ENCODE results near the gene ADD1. TPM values are rescaled to one million over a fixed set of nuclear protein-coding genes. Genes with fewer than 3 reads are reported as not detected.

ADD1 gene
- total and polyA plus RNA-seq, 7 donors: 124 to 224 (median 176) TPM

GRCh38 chr4:2839060-2839459, 4.6 kb upstream of the ADD1 start:
- no peak for TF ChIP-seq CTCF (IDR thresholded peaks at IDR 0.05)
- H3K4me1 ChIP-seq: peaks cover 12% of the 10 kb centered on the region
- WGBS, 3 donors: 95 to 97% (median 95%) methylated on average over 3 of the region's 3 CpGs
- ATAC-seq (no peak), DNase-seq (no peak)
- H3K27me3 ChIP-seq (ENCODE audit: insufficient read depth in 3 of 3, low read length in 2 of 3): no peaks in the 10 kb centered on the region
- intact Hi-C loops (cut with DNase I): no loop called here
- peaks cover 0 to 16% of the 10 kb centered on the region in 2 donors for H3K36me3 ChIP-seq (ENCODE audit: insufficient read depth in 1 of 2, low read depth in 1 of 2)
- no peaks in the 10 kb centered on the region for H3K9me3 ChIP-seq
- H3K27ac ChIP-seq: no peak overlapping the region
- no peak overlapping the region for H3K4me3 ChIP-seq

DNA sequence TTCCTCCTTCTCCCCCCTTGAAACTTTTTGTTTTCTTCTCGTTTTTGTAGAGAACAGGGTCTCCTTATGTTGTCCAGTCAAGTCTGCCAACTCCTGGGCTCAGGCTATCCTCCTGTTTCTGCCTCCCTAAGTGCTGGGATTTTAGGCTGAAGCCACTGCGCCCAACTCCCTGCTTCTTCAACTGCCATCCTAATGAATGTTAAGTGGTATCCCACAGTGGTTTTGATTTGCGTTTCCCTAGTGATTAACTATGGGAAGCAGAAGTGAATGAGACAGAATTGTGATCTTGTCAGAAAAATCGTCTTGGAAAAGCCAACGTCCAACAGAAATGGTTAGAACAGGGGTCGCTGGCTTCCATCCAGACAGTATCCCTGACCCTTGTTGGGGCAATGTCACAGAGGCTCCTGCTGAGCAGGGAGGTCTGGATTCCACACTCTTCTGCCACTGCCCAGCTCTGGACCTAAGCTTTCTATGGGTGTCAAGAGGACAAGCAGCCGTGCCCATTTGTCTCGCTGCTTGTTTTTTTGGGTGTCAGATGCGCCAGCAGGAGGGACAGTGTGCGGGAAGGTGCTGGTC, 869 bp upstream of the ADD1 start:
- no peaks in the 10 kb centered on the region for H3K36me3 ChIP-seq (ENCODE audit: insufficient read depth in 1 of 2, low read depth in 1 of 2)
- no peaks in the 10 kb centered on the region for H3K27me3 ChIP-seq (ENCODE audit: insufficient read depth in 3 of 3, low read length in 2 of 3)
- peaks cover 36% of the 10 kb centered on the region for H3K4me1 ChIP-seq
- 12 to 16% (median 13%) methylated on average over 10 of the region's 10 CpGs for WGBS, 3 donors
- H3K9me3 ChIP-seq: no peaks in the 10 kb centered on the region
- DNase-seq (no peak), ATAC-seq (peak in 2 of 4 donors; percentile 11 to 29)
- peak overlapping the region; percentile 81 for H3K4me3 ChIP-seq
- intact Hi-C loops (cut with DNase I): loop anchor here in 1 of 2 donors (5.0 kb wide), 2 partner anchors 80 to 90 kb away; no protein-coding TSS in a partner anchor
- no peak for TF ChIP-seq CTCF (IDR thresholded peaks at IDR 0.05)
- peak overlapping the region; percentile 89 for H3K27ac ChIP-seq

GRCh38 chr4:2843941-2844584, 419 bp downstream of the ADD1 start:
- 0 to 1% (median 1%) methylated on average over 33 to 72 of the region's 74 CpGs for WGBS, 3 donors
- ATAC-seq (peak in 3 of 4 donors; percentile 15 to 20 (median 17)), DNase-seq (peak; percentile 48 to 81)
- Histone ChIP-seq H3K4me1 (peaks cover 48% of the 10 kb centered on the region), H3K27me3 (ENCODE audit: insufficient read depth in 3 of 3, low read length in 2 of 3) (no peaks in the 10 kb centered on the region), H3K27ac (peak overlapping the region; percentile 89), H3K9me3 (no peaks in the 10 kb centered on the region), H3K4me3 (peak overlapping the region; percentile 81), H3K36me3 (ENCODE audit: insufficient read depth in 1 of 2, low read depth in 1 of 2) (no peaks in the 10 kb centered on the region)
- no peak for TF ChIP-seq CTCF (IDR thresholded peaks at IDR 0.05)
- intact Hi-C loops (cut with DNase I): loop anchor here in 1 of 2 donors (5.0 kb wide), 2 partner anchors 82 to 88 kb away; no protein-coding TSS in a partner anchor

DNA sequence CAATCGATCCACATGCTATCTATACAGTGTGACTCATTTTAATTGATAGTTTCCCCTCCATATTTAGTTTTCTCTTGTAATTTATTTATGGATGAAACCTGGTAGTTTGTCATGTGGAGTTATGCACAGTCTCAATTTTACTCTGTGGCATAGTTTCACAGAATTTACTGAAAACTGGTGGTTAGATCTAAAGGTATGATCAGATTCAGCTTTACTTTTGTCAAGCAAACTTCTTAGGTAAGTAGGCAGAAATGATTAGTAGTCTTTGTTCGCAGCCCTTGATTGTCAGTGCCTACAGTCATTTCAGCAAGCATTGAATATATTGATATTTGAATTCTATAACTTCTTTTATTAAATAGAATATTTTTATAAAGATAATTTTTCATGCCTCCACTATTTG, 2.5 kb downstream of the ADD1 start:
- no peaks in the 10 kb centered on the region for H3K27me3 ChIP-seq (ENCODE audit: insufficient read depth in 3 of 3, low read length in 2 of 3)
- DNase-seq: no peak
- TF ChIP-seq CTCF (IDR thresholded peaks at IDR 0.05): no peak
- H3K4me3 ChIP-seq: no peak overlapping the region
- H3K36me3 ChIP-seq (ENCODE audit: insufficient read depth in 1 of 2, low read depth in 1 of 2): no peaks in the 10 kb centered on the region
- intact Hi-C loops (cut with DNase I): no loop called here
- WGBS, 3 donors: 78 to 85% (median 80%) methylated on average over 2 of the region's 2 CpGs
- peak overlapping the region; percentile 7 for H3K27ac ChIP-seq
- no peak for ATAC-seq
- no peaks in the 10 kb centered on the region for H3K9me3 ChIP-seq
- H3K4me1 ChIP-seq: peaks cover 61% of the 10 kb centered on the region
